ENCODE results near the gene DET1.
"Not testable (repeated sequence)": the region's sequence is repeated elsewhere in the genome, so short reads cannot be mapped to it uniquely, and the experiment has no call there.

DET1 gene

DNA sequence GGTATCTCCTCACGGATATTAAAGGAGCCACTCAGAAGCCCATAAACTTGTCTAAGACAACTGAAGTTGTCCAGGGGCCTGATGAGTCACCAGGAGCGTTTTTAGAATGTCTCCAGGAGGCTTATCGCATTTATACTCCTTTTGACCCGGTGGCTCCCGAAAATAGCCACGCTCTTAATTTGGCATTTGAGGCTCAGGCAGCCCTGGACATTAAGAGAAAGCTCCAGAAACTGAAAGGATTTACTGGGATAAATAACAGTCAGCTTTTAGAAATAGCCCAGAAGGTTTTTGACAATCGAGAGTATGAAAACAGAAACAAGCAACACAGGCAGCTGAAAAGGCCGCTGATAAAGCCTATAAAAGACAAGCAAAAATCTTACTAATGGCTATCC is 4.1 kb downstream of the DET1 start:
- DNase-seq: no peak
- in situ Hi-C loops (cut with HindIII; ENCODE audit: low pct_ligation_motif_present, low pct_unique_long_range_greater_than_20kb, low sequenced_read_pairs): no loop called here

DNA sequence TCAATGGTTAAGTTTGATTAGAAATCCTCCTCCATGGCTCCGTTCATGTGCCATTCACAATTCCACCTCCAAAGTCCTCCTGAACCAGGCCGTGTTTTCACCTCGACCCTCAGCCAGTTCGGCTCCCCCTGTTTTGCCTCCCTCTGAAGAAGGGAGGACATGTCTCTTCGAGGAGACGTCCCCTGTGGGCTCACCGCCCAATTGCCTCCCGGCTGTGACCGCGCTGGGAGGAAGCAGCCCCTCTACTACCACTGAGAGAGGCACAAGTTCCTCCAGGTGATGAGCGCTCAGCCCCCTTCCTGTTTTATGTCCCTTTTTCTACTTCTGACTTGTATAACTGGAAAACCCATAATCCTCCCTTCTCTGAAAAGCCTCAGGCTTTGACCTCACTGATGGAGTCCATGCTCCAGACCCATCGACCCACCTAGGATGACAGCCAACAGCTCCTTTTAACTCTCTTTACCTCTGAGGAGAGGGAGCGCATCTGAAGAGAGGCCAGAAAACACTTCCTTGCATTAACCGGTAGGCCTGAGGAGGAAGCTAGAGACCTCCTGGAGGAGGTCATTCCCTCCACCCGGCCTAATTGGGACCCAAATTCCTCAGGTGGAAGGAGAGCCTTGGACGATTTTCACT is 4.7 kb downstream of the DET1 start:
- no peak for DNase-seq
- in situ Hi-C loops (cut with HindIII; ENCODE audit: low pct_ligation_motif_present, low pct_unique_long_range_greater_than_20kb, low sequenced_read_pairs): no loop called here

DNA sequence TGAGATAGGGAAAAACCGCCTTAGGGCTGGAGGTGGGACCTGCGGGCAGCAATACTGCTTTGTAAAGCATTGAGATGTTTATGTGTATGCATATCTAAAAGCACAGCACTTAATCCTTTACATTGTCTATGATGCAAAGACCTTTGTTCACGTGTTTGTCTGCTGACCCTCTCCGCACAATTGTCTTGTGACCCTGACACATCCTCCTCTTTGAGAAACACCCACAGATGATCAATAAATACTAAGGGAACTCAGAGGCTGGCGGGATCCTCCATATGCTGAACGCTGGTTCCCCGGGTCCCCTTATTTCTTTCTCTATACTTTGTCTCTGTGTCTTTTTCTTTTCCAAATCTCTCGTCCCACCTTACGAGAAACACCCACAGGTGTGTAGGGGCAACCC is 5.4 kb downstream of the DET1 start:
- DNase-seq; in situ Hi-C loops (cut with HindIII; ENCODE audit: low pct_ligation_motif_present, low pct_unique_long_range_greater_than_20kb, low sequenced_read_pairs): not testable (repeated sequence)

DNA sequence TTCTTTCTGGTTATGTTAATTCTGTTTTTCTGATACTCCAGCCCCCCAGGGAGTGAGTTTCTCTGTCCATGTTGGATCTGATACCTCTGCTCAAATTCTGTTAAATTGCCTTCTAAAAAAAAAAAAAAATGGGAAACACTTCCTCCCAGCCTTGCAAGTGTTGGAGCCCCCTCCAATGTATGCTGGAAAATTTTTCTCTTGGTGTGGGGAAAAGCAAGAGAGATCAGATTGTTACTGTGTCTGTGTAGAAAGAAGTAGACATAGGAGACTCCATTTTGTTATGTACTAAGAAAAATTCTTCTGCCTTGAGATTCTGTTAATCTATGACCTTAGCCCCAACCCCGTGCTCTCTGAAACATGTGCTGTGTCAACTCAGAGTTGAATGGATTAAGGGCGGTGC is 6.1 kb downstream of the DET1 start:
- in situ Hi-C loops (cut with HindIII; ENCODE audit: low pct_ligation_motif_present, low pct_unique_long_range_greater_than_20kb, low sequenced_read_pairs); DNase-seq: not testable (repeated sequence)

DNA sequence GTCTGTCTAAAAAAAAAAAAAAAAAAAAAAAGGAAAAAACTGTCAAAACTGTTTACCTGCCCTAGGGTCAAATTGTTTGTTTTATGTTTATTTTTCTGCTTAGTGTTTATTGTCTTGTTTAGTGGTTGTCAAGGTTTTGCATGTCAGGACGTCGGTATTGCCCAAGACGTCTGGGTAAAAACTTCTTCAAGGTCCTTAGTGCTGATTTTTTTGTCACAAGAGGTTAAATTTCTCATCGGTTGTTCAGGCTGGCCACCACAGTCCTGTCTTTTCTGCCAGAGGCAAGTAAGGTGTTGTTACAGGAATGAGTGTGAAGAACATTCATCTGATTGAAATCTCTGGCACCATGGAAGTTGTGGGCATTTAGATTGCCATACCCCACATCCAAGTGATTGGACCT is 7.0 kb downstream of the DET1 start:
- DNase-seq: no peak
- in situ Hi-C loops (cut with HindIII; ENCODE audit: low pct_ligation_motif_present, low pct_unique_long_range_greater_than_20kb, low sequenced_read_pairs): no loop called here

DNA sequence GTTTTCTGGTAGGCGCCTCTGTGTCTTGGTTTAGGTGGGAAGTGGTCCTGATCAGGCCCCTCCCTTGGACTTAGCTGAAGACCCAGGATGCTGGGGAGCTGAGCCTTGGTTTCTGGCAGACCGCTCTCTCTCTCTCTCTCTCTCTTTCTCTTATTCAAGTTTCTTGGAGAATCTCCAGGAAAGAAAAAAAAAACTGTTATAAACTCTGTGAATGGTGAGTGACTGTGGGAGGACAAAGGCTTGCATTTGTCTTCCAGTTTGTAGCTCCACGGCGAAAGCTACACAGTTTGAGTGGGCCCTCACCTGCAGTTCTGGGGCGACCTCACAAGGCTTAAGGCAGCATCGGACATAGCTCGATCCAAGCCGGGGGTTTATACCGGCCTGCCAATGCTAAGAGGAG is 7.5 kb downstream of the DET1 start:
- no peak for DNase-seq
- in situ Hi-C loops (cut with HindIII; ENCODE audit: low pct_ligation_motif_present, low pct_unique_long_range_greater_than_20kb, low sequenced_read_pairs): no loop called here

DNA sequence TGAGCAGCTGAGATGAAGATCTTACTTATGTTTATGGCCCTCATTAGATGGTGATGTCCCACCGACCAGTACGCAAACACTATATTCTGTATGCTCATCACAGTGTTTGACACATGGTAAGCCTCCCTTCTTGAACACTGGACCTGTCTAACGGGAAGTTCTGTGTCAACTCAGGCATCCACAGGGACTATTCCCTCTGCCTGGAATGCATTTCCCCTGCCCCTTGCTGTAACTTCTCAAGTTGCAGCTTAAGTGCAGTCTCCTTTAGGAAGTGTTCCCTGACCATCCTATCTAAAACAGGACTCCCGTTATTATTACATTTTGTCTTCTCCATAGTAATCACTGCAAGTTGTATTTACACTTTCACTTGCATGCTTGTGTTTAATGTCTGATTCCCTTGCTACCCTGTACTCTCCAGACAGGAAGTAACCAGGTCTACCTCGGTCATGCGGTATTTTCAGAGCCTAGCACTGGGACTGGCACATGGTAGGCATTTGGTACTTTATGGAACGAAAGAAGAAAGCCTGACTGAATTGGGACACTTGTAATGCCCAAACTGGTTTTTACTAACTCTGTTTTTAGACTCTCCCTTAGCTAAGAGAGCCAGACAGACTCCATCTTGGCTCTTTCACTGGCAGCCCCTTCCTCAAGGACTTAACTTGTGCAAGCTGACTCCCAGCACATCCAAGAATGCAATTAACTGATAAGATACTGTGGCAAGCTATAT is 8.7 kb downstream of the DET1 start:
- DNase-seq: no peak
- in situ Hi-C loops (cut with HindIII; ENCODE audit: low pct_ligation_motif_present, low pct_unique_long_range_greater_than_20kb, low sequenced_read_pairs): no loop called here

DNA sequence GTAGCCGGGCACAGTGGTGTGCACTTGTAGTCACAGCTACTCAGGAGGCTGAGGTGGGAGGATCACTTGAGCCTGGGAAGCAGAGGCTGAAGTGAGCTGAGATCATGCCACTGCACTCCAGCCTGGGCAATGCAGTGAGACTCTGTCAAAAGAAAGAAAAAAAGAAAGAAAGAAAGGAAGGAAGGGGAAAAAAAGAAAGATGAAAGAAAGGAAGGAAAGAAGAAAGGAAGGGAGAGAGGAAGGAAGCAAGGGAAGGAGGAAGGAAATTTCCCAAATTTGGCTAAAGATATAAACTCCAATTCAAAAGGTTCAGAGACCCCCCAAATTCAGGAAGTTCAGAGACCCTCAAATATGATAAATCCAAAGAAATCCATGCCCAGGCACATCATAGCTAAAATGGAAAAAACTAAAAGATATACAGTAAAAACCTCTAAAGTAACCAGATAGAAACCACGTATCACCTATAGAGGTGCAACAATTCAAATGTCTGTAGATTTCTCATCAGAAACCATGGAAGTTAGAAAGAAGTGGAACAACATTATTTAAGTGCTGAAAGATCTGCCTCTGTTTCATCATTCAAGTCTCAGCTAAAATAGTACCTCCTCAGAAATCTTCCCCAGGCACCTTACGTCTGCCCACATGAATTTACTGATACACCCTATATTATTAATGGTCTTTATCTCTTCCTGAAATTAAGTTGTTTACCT is 10.7 kb downstream of the DET1 start:
- in situ Hi-C loops (cut with HindIII; ENCODE audit: low pct_ligation_motif_present, low pct_unique_long_range_greater_than_20kb, low sequenced_read_pairs): no loop called here
- no peak for DNase-seq

DNA sequence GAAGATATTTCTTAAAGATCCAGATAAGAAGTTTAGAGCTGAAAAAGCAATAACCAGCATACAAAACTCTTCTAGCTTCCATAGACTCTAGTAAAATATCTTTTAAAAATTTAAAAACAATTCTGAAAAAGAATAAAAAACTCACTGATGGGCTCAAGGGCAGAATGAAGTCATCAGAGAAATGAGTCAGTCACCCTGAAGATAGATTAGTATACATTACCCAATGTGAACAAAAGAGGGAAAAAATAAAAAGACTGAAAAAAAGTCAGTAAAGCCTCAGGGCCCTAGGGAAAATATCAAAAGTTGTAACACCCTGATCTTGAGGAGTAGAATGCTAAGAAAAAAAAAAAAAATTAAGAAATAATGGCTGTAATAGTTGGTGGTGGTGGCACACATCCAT is 11.4 kb downstream of the DET1 start:
- no peak for DNase-seq
- in situ Hi-C loops (cut with HindIII; ENCODE audit: low pct_ligation_motif_present, low pct_unique_long_range_greater_than_20kb, low sequenced_read_pairs): no loop called here

DNA sequence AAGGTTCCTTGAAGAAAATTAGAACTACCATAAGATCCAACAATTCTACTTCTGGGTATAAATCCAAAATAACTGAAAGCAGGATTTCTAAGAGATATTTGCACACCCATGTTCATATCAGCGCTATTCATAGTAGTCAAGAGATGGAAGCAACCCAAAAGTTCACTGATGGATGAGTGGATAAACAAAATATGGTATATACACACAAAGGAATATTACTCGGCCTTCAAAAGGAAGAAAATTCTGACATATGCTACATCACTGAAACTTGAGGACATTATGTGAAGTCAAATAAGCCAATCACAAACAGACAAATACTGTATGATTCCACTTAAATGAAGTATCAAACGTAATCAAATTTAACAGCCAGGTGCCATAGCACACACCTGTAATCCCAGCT is 13.1 kb downstream of the DET1 start:
- in situ Hi-C loops (cut with HindIII; ENCODE audit: low pct_ligation_motif_present, low pct_unique_long_range_greater_than_20kb, low sequenced_read_pairs): no loop called here
- no peak for DNase-seq

DNA sequence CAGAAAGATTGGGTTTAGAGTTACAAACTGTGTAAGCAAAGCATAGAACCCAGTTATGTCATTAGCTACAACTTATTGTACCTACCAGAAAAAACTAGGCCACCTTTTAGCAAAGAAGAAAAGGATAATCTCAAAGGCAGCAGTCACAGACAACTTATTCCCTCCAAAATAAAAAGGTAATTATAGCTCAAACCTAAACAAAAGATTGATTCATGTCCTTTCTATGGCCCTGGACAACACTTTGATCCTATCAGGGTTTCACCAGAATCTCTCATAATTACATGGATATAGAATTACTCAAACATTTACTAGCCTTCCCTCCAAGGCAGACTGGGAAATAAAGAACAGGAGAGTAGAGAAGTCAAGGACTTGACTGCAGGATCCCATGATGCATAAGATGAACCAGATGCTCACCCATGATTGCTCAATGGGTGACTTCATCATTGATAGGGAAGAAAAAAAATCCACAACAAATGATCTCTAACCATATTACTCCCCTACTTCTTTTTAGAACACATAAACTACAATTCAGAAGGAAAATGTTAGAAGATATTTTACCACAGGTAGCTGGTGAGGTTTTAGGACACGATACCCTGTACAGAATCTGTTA is 17.4 kb downstream of the DET1 start:
- in situ Hi-C loops (cut with HindIII; ENCODE audit: low pct_ligation_motif_present, low pct_unique_long_range_greater_than_20kb, low sequenced_read_pairs): no loop called here
- DNase-seq: no peak

DNA sequence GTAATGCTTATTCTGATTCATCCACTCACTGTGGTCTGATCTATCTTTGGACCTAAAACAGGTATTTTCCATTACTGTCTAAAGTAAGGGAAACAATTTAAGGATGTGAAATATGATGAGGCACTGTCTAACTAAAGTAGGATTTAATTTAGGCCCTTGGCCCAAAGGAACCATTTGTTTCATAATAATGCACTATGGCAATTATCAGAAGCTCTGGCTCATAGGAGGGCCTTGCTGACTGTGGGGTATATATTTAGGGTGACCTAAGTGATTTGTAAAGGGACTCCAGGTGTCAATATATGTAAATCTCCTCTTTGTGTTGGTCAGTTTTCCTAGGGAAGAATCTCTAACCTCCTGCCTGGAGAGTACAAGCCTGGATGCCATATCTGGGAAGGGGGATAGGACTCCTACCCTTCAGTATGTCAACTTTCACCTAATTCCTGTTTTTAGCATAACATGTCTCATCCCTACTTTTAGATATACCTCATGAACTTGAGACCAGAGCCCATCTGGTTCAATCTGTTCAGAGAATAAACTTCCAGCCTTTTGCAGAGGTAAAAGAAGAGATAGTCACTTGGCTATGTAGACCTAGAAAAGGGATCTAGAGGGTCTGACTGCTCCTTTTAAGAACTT is 20.1 kb downstream of the DET1 start:
- in situ Hi-C loops (cut with HindIII; ENCODE audit: low pct_ligation_motif_present, low pct_unique_long_range_greater_than_20kb, low sequenced_read_pairs): no loop called here
- DNase-seq: no peak

DNA sequence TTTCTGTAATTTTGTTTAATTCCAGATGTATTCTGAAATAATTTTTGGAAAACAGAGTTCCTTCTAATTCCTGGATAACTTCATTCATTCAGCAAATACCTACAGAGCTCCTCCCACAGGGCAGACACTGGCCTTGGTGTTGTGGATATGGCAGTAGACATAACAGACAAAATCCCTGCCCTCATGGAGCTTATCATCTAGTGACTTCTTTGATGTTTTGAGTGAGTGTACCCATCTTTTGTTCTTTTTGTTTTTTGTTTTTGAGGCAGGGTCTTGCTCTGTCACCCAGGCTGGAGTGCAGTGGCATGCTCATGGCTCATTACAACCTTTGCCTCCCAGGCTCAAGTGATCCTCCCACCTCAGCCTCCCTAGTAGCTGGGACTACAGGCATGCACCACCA is 21.1 kb downstream of the DET1 start:
- no peak for DNase-seq
- in situ Hi-C loops (cut with HindIII; ENCODE audit: low pct_ligation_motif_present, low pct_unique_long_range_greater_than_20kb, low sequenced_read_pairs): no loop called here

DNA sequence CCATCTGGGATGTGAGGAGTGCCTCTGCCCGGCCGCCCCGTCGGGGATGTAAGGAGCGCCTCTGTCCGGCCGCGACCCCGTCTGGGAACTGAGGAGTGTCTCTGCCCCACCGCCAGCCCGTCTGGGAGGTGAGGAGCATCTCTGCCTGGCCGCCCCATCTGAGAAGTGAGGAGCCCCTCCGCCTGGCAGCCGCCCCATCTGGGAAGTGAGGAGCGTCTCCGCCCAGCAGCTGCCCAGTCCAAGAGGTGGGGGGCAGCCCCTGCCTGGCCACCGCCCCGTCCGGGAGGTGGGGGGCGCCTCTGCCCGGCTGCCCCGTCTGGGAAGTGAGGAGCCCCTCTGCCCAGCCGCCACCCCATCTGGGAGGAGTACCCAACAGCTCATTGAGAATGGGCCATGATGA is 22.4 kb downstream of the DET1 start:
- DNase-seq; in situ Hi-C loops (cut with HindIII; ENCODE audit: low pct_ligation_motif_present, low pct_unique_long_range_greater_than_20kb, low sequenced_read_pairs): not testable (repeated sequence)

DNA sequence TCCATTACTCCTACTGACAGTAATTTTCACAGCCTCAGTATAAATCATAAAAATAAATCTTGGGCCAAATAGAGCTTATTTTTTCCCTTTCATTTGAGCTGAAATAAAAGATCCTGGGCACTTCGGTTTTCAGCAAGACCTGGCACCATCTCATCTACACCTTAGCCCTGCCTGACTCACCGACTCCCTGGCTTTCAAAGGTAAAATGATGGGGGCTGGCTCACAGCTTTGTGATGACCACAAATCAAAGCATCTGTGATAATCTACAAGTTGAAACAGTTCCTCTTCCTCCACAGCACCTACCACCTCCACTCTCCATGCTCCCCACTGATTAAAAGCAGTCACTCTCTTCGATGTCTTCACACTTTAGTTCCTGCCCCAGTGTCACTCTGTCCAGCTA is 27.6 kb downstream of the DET1 start:
- DNase-seq: no peak
- in situ Hi-C loops (cut with HindIII; ENCODE audit: low pct_ligation_motif_present, low pct_unique_long_range_greater_than_20kb, low sequenced_read_pairs): no loop called here

DNA sequence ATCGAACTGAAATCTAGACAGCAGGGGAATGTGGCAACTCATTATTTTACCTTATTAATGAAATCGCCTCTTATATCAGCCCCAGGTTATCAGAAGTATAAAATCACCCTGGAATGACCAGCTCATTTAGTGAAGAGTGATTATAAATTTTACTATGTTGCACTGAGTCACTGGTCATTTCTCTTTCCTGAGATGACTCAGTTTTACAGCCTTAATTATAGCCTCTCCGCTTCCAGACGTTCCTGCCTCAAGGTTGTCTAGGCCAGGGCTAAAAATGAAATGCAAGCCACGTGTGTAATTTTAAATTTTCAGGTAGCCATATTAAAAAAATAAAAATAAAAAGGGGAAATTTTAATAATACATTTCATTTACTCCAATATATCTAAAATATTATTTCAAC is 33.3 kb downstream of the DET1 start:
- in situ Hi-C loops (cut with HindIII; ENCODE audit: low pct_ligation_motif_present, low pct_unique_long_range_greater_than_20kb, low sequenced_read_pairs): no loop called here
- no peak for DNase-seq

DNA sequence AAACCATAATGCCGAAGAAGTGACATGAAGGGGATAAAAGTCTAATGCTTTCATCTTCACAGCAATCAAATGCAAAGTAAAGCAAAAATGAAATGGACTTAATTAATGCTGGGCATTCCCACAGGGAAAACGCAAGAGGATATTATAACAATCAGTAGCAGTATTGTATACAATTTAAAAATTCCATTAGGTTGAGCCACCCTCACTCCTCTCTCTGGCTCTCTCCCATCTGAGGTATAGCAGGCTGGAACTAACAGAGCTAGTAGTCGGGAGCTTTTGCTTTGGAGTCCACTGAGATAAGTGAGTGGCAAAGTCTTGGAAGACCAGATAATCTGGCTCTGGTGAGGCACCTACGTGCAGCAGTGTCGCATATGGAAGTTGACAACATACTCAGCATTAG is 33.9 kb downstream of the DET1 start:
- DNase-seq: no peak
- in situ Hi-C loops (cut with HindIII; ENCODE audit: low pct_ligation_motif_present, low pct_unique_long_range_greater_than_20kb, low sequenced_read_pairs): no loop called here

DNA sequence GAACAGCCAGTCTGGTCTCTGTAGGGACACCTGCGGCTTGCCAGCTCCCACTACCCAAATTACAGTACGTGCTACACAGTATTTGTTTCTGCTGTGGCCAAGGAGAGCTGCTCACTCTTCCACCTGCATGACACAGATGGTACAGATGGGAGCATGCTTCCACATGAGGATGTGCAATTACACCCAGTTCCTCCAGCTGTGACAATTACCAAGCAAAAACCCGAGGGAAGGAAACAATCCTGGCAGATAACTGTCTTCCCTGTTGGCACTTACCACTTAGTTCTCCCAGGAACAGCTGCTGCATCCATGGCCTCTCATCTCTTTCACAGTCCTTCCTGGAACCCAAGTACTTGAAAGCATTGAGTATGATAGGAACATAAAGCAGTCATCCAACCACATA is 34.4 kb downstream of the DET1 start:
- in situ Hi-C loops (cut with HindIII; ENCODE audit: low pct_ligation_motif_present, low pct_unique_long_range_greater_than_20kb, low sequenced_read_pairs): no loop called here
- DNase-seq: no peak

DNA sequence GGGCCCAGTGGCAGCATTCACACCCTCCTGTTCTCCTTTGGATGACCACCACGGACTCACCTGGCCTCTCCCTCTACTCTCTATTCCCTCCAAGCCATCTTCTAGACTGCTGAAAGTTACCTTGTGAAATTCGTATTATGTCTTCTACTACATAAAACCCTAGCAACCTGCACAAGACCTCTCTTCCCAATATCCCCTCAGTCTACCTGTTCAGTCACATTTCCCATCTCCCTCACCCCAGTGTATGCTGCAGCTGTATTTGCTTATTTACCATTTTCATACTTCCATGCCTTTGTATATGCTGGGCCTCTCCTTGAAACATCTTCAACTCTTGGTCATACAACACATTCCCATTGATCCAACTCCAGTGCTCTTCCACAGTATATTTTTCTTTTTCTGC is 35.3 kb downstream of the DET1 start:
- DNase-seq: no peak
- in situ Hi-C loops (cut with HindIII; ENCODE audit: low pct_ligation_motif_present, low pct_unique_long_range_greater_than_20kb, low sequenced_read_pairs): no loop called here

All from ACHN (cell line).